HUDEP-2 (cell line): ENCODE results near the gene ENPP5.
"Not testable (repeated sequence)": the region's sequence is repeated elsewhere in the genome, so short reads cannot be mapped to it uniquely, and the experiment has no call there.

ENCODE experiments used
- DNase-seq, 76 experiments: peaks; one replicate each; lab custom pipeline; 2025; ENCODE audit not compliant: unreplicated experiment in 76 of 76; lab: John Stamatoyannopoulos, UW

ENPP5 gene

GRCh38 chr6:46175976-46176375 lies 5.2 kb upstream of the ENPP5 start:
- no peak for DNase-seq

- no peak for DNase-seq
Measured at GRCh38 chr6:46175446-46175845, 4.7 kb upstream of the ENPP5 start.

GRCh38 chr6:46174904-46175303 lies 4.1 kb upstream of the ENPP5 start:
- no peak for DNase-seq

GRCh38 chr6:46172176-46172575 lies 1.4 kb upstream of the ENPP5 start:
- DNase-seq, result no peak

- no peak for DNase-seq
Measured at GRCh38 chr6:46160102-46160501, 10.7 kb downstream of the ENPP5 start.

- DNase-seq, result no peak
Measured at GRCh38 chr6:46159229-46159628, 11.6 kb downstream of the ENPP5 start.

GRCh38 chr6:46156701-46157100 lies 14.1 kb downstream of the ENPP5 start:
- DNase-seq, result no peak

GRCh38 chr6:46149066-46149465 lies 21.7 kb downstream of the ENPP5 start:
- DNase-seq, result not testable (repeated sequence)

GRCh38 chr6:46144270-46144669 lies 26.5 kb downstream of the ENPP5 start:
- no peak for DNase-seq

GRCh38 chr6:46138281-46138680 lies 32.5 kb downstream of the ENPP5 start:
- no peak for DNase-seq

GRCh38 chr6:46137387-46137786 lies 33.4 kb downstream of the ENPP5 start:
- DNase-seq, result no peak

- no peak for DNase-seq
Measured at GRCh38 chr6:46136831-46137230, 33.9 kb downstream of the ENPP5 start.

- DNase-seq, result no peak
Measured at GRCh38 chr6:46135176-46135575, 35.6 kb downstream of the ENPP5 start.

- DNase-seq, result no peak
Measured at GRCh38 chr6:46134216-46134615, 36.6 kb downstream of the ENPP5 start.

GRCh38 chr6:46131291-46131690 lies 39.5 kb downstream of the ENPP5 start:
- not testable (repeated sequence) for DNase-seq

- peak in 5 of 76 experiments; percentile 10 to 33 (median 24) for DNase-seq
Measured at GRCh38 chr6:46130666-46131065, 40.1 kb downstream of the ENPP5 start.

- peak; percentile 34 to 98 (median 93) for DNase-seq
Measured at GRCh38 chr6:46129629-46130511, 40.9 kb downstream of the ENPP5 start, which contains the start of gene ENPP4. TSS of gene ENPP4 (plus strand) at chr6:46129989. CDS start at chr6:46139584, 9,595 bp downstream.

GRCh38 chr6:46129291-46129628 lies 41.5 kb downstream of the ENPP5 start:
- peak in 3 of 76 experiments; percentile 12 to 43 (median 38) for DNase-seq

GRCh38 chr6:46128476-46128875 lies 42.3 kb downstream of the ENPP5 start:
- DNase-seq, result no peak

GRCh38 chr6:46119679-46120078 lies 51.1 kb downstream of the ENPP5 start:
- DNase-seq, result not testable (repeated sequence)

- DNase-seq, result no peak
Measured at GRCh38 chr6:46118836-46119235, 51.9 kb downstream of the ENPP5 start.

- no peak for DNase-seq
Measured at GRCh38 chr6:46118157-46118556, 52.6 kb downstream of the ENPP5 start.
